Activated CD8-positive, alpha-beta memory T cell treated with anti-CD3 and anti-CD28 coated beads for 4 hours (primary cell): Measurements from ENCODE around the gene ACP4.
"Not testable (repeated sequence)": the region's sequence is repeated elsewhere in the genome, so short reads cannot be mapped to it uniquely, and the experiment has no call there.

Experiments used
- DNase-seq, 2 donors: peaks; one replicate each; pipeline ENCODE4 v3.0.0-alpha.2; 2020; ENCODE audit warnings: low read depth in 2 of 2

The ACP4 gene, protein sequence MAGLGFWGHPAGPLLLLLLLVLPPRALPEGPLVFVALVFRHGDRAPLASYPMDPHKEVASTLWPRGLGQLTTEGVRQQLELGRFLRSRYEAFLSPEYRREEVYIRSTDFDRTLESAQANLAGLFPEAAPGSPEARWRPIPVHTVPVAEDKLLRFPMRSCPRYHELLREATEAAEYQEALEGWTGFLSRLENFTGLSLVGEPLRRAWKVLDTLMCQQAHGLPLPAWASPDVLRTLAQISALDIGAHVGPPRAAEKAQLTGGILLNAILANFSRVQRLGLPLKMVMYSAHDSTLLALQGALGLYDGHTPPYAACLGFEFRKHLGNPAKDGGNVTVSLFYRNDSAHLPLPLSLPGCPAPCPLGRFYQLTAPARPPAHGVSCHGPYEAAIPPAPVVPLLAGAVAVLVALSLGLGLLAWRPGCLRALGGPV

GRCh38 chr19:50790396-50790795 is at the start of gene ACP4:
TSS of gene ACP4 (plus strand) at chr19:50790415. CDS start at chr19:50790415, 0 bp downstream.
- DNase-seq, result no peak

DNA sequence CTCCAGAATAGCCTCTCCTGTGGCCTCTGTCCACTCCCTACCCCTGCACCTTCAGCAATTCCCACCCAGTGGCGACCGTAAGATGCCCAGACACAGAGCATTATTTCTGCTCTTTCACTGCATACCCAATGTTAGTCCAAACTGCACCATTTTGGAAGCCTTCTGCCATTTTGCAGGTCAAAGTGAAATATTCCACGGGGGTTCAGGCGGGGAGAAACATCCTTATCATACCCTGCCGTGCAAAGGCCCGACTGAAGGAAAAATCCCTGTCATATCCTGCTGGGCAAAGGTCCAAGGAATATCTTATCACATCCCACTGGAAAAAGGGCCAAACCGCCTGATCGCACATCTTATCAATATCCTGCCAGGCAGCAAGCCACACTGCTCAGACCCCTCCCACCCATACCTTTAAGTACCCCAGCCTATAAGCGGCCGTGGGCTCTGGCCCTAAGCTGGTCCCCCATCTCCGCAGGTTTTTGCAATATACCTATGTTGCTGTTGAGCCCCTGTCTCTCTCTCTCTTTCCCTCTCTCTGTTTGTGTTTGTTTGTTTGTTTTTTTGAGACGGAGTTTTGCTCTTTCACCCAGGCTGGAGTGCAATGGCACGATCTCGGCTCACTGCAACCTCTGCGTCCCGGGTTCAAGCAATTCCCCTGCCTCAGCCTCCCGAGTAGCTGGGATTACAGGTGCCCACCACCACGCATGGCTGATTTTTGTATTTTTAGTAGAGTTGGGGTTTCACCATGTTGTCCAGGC is 48.9 kb upstream of the ACP4 start:
- DNase-seq, result no peak

- DNase-seq, result no peak
Measured at GRCh38 chr19:50743537-50743936, 46.7 kb upstream of the ACP4 start.

DNA sequence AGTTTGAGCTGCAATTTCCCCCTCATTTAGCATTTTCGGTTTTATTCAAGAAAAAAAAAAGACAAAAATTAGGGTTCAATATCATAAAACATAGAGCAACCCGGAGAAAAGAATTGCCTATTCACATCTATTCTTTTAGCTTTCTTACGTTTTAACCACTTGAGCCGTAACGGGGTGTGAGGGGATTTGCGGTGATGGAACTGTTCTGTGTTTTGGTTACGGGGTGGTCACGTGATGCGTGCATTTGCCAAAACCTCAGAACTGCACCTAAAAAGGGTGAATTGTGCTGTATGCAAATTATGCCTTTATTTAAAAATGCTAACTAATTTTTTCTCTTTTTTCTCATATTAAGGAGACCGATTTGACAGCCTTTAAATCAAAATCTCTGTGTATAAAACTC is 45.0 kb upstream of the ACP4 start:
- no peak for DNase-seq

- not testable (repeated sequence) for DNase-seq
Measured at GRCh38 chr19:50747141-50747540, 43.1 kb upstream of the ACP4 start.

DNA sequence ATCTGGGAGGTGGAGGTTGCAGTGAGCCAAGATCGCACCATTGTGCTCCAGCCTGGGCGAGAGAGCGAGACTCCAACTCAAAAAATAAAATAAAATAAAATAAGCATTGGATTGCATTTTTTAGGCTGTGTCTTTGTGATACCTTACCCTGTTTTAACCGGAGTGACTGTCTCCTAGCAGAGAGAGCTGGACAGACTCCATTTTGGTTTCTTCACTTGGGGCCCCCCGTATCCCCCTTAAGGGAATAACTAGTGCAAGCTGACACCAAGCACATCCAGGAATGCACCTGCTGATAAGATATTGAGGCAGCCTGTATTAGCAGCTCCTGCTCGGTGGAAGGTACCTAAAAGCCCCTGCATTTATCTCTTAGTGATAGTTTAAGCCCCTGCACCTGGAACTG is 40.7 kb upstream of the ACP4 start:
- DNase-seq, result no peak

GRCh38 chr19:50750010-50750409 is 40.2 kb upstream of the ACP4 start:
- DNase-seq, result no peak

- DNase-seq, result no peak
Measured at GRCh38 chr19:50753879-50754278, 36.3 kb upstream of the ACP4 start.

DNA sequence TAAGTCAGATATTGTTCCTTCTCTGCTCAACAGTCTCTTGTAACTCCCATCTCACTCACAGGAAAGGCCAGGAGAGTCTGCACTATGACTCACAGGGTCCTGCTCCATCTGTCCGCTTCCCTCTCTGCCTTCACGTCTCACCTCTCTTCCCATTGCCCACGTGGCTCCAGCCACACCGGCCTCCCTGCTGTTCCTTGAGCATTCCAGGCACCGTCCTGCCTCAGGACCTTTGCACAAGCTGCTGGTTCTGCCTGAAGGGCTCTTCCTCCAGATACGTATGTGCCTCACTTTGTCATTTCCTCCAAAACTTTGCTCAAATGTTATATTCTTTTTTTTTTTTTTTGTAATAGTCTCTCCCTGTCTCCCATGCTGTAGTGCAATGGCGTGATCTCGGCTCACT is 34.0 kb upstream of the ACP4 start:
- not testable (repeated sequence) for DNase-seq

GRCh38 chr19:50757624-50758023 is 32.6 kb upstream of the ACP4 start:
- not testable (repeated sequence) for DNase-seq

DNA sequence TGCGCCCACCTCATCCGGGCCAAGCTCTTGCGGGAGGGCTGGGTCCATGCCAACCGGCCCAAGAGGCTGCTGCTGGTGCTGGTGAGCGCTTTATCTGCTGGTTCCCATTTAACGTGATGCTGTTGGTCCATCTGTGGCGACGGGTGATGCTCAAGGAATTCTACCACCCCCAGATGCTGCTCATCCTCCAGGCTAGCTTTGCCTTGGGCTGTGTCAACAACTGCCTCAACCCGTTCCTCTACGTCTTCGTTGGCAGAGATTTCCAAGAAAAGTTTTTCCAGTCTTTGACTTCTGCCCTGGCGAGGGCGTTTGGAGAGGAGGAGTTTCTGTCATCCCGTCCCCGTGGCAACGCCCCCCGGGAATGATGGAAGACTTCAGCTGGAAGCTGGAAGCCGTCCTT is 31.1 kb upstream of the ACP4 start:
- not testable (repeated sequence) for DNase-seq

- no peak for DNase-seq
Measured at GRCh38 chr19:50759886-50760285, 30.3 kb upstream of the ACP4 start.

DNA sequence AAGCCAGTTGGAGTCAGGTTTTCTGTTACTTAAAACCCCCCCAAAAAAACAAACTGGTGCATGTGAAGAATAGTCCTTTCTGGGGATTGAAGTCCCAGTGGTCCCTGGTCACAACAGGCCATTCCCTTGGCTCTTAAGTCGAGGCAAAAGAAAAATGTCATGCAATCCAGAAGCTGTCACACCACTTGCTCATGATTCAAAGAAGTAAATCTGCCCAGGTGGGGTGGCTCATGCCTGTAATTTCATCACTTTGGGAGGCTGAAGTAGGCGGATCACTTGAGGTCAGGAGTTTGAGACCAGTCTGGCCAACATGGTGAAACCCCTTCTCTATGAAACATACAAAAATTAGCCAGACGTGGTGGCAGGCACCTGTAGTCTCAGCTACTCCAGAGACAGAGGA is 28.7 kb upstream of the ACP4 start:
- DNase-seq, result not testable (repeated sequence)

- not testable (repeated sequence) for DNase-seq
Measured at GRCh38 chr19:50763521-50763920, 26.7 kb upstream of the ACP4 start.

- no peak for DNase-seq
Measured at GRCh38 chr19:50764409-50764808, 25.8 kb upstream of the ACP4 start.

- DNase-seq, result not testable (repeated sequence)
Measured at GRCh38 chr19:50766746-50767145, 23.5 kb upstream of the ACP4 start.

DNA sequence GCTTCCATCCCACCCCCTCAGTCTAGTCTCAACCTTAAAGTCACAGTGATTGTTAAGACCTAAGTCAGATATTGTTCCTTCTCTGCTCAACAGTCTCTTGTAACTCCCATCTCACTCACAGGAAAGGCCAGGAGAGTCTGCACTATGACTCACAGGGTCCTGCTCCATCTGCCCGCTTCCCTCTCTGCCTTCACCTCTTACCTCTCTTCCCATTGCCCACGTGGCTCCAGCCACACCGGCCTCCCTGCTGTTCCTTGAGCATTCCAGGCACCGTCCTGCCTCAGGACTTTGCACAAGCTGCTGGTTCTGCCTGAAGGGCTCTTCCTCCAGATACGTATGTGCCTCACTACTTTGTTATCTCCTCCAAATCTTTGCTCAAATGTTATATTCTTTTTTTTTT is 23.0 kb upstream of the ACP4 start:
- not testable (repeated sequence) for DNase-seq

- DNase-seq, result no peak
Measured at GRCh38 chr19:50768277-50768676, 21.9 kb upstream of the ACP4 start.

- not testable (repeated sequence) for DNase-seq
Measured at GRCh38 chr19:50770164-50770563, 20.1 kb upstream of the ACP4 start, which contains the start of gene GPR32. TSS of gene GPR32 (plus strand) at chr19:50770464. CDS start at chr19:50770601, 137 bp downstream.

- no peak for DNase-seq
Measured at GRCh38 chr19:50770888-50771287, 19.3 kb upstream of the ACP4 start.

GRCh38 chr19:50772476-50772875 is 17.7 kb upstream of the ACP4 start:
- no peak for DNase-seq

- not testable (repeated sequence) for DNase-seq
Measured at GRCh38 chr19:50772912-50773311, 17.3 kb upstream of the ACP4 start.

DNA sequence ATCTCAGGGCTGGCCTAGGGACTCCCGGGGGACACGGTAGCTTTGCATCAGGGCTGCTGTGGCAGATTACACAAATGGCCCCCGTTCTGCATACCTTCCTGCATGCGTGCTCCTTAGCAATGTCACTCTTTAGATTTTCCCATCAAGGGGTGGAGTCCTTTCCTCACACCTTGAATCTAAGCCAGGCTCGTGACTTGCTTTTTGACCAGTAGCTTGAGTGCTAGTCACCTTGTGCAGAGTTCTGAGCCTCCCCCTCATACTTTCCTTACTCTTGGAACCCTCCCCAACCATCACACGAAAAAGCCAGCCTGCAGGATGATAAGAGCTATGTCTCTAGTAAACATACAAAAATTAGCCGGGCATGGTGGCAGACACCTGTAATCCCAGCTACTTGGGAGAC is 16.8 kb upstream of the ACP4 start:
- not testable (repeated sequence) for DNase-seq
